Neural crest cell (in vitro differentiated cells): ENCODE measurements around the gene LMAN1L. TPM values are rescaled to one million over a fixed set of nuclear protein-coding genes. Genes with fewer than 3 reads are reported as not detected.

ENCODE experiments used
- DNase-seq: peaks from one replicate; pipeline ENCODE4 v3.0.0; 2021; ENCODE audit warnings: low read depth, mixed read lengths, low spot score
- H3K27ac Mint-ChIP-seq: one replicate; pipeline ENCODE4 v1.8.0; 2021; ENCODE audit warnings: mild to moderate bottlenecking, mixed read lengths; ENCODE audit not compliant: unreplicated experiment
- H3K27me3 Mint-ChIP-seq: 2 replicates; pipeline ENCODE4 v1.8.0; 2021; ENCODE audit warnings: low read depth, mild to moderate bottlenecking, mixed read lengths
- H3K36me3 Mint-ChIP-seq: 2 replicates; pipeline ENCODE4 v1.8.0; 2021; ENCODE audit warnings: low read depth, mild to moderate bottlenecking, mixed read lengths
- H3K4me1 Mint-ChIP-seq: 2 replicates; pipeline ENCODE4 v1.8.0; 2021; ENCODE audit warnings: mixed read lengths
- H3K4me3 Mint-ChIP-seq: one replicate; pipeline ENCODE4 v1.8.0; 2021; ENCODE audit warnings: mild to moderate bottlenecking, mixed read lengths
- H3K9me3 Mint-ChIP-seq: 2 replicates; pipeline ENCODE4 v1.8.0; 2021; ENCODE audit warnings: mixed read lengths
- CTCF ChIP-seq: fragments of 200-600 bp; sonication (generic); conservative IDR thresholded peaks from 2 replicates; pipeline ENCODE4 v1.5.0; 2021; ENCODE audit warnings: antibody characterized with exemption, mild to moderate bottlenecking
- total RNA-seq: library from RNA; stranded (reverse); gene quantifications from 2 replicates; pipeline ENCODE4 v1.2.1, GENCODE V29; 2021

Gene LMAN1L
- total RNA-seq, 1 donor from 2014 or later, result not detected

GRCh38 chr15:74802862-74803447 is 9.7 kb upstream of the LMAN1L start:
- Mint-ChIP-seq H3K9me3 (no peaks in the 10 kb centered on the region), H3K36me3 (peaks cover 5% of the 10 kb centered on the region), H3K4me1 (peaks cover 3% of the 10 kb centered on the region)

GRCh38 chr15:74804935-74805334 is 7.7 kb upstream of the LMAN1L start:
- Mint-ChIP-seq H3K27me3 (peaks cover 3% of the 10 kb centered on the region), H3K4me1 (peaks cover 3% of the 10 kb centered on the region), H3K4me3 (no peak overlapping the region), H3K36me3 (peaks cover 5% of the 10 kb centered on the region), H3K27ac (no peak overlapping the region), H3K9me3 (no peaks in the 10 kb centered on the region)
- no peak for DNase-seq
- TF ChIP-seq CTCF, result no peak

More at GRCh38 chr15:74802862-74803447, 9.7 kb upstream of the LMAN1L start:
- Mint-ChIP-seq H3K27ac (no peak overlapping the region), H3K4me3 (no peak overlapping the region), H3K27me3 (no peaks in the 10 kb centered on the region)
- TF ChIP-seq CTCF, result no peak
- DNase-seq, result no peak

- Mint-ChIP-seq H3K4me1 (peaks cover 3% of the 10 kb centered on the region), H3K27ac (no peak overlapping the region), H3K27me3 (peaks cover 3% of the 10 kb centered on the region), H3K36me3 (peaks cover 5% of the 10 kb centered on the region), H3K4me3 (no peak overlapping the region), H3K9me3 (no peaks in the 10 kb centered on the region)
- TF ChIP-seq CTCF, result no peak
- DNase-seq, result no peak
Observed at GRCh38 chr15:74807282-74807681, 5.4 kb upstream of the LMAN1L start.

- DNase-seq, result no peak
- H3K4me3 Mint-ChIP-seq, result no peak overlapping the region
- no peak overlapping the region for H3K27ac Mint-ChIP-seq
- H3K27me3 Mint-ChIP-seq, result peaks cover 3% of the 10 kb centered on the region
- no peak for TF ChIP-seq CTCF
- H3K36me3 Mint-ChIP-seq, result peaks cover 5% of the 10 kb centered on the region
- H3K4me1 Mint-ChIP-seq, result peaks cover 3% of the 10 kb centered on the region
- H3K9me3 Mint-ChIP-seq, result no peaks in the 10 kb centered on the region
Observed at GRCh38 chr15:74808078-74808839, 4.4 kb upstream of the LMAN1L start.

GRCh38 chr15:74808840-74809229 is 3.8 kb upstream of the LMAN1L start:
- no peaks in the 10 kb centered on the region for H3K9me3 Mint-ChIP-seq
- H3K36me3 Mint-ChIP-seq, result peaks cover 5% of the 10 kb centered on the region
- H3K27ac Mint-ChIP-seq, result no peak overlapping the region
- DNase-seq, result no peak
- no peak overlapping the region for H3K4me3 Mint-ChIP-seq
- H3K27me3 Mint-ChIP-seq, result peaks cover 3% of the 10 kb centered on the region
- H3K4me1 Mint-ChIP-seq, result peaks cover 3% of the 10 kb centered on the region
- peak; percentile 22 for TF ChIP-seq CTCF
